ENCODE data around the gene VIPR2. TPM values are rescaled to one million over a fixed set of nuclear protein-coding genes. Genes with fewer than 3 reads are reported as not detected.

Gene VIPR2
- total and polyA plus RNA-seq, 10 donors, result 0.41 to 1.4 (median 0.64) TPM

DNA sequence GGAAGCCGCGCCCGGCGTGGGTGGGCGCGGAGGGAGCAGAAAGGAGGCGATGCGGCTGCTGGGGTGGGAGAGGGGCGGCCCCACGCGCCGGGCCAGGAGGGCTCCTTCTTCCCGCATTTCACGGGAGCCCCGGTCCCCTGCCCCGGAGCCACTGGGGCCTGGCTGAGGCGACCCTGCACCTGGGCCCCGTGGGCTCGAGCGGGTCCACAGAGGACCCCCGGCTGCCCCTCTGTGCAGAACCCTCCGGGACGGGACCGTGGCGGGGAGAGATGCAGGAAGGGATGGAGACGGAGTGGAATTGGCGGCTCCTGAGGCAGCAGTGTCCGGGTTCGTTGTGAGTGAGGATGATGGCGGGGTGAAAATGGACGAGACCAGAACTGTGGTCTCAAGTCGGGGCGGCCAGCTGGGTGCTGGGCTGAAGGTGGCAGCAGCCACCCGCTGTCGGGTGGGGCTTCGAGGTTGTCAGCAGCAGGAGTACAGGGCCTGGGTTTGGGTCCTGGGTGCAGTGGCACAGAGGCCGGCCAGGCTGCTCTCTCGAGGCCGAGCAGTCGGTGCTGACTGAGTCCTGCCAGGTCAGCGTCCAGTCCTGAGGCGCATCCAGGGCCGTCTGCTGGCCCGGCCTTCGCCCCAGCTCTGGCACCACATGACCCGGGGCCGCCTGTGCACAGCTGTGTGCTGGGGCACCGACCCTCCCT lies 80.4 kb downstream of the VIPR2 start:
- no peak for TF ChIP-seq POLR2AphosphoS5 (IDR thresholded peaks at IDR 0.05)
- no peak for TF ChIP-seq POLR2A (IDR thresholded peaks at IDR 0.05)
- TF ChIP-seq, protein P1, sequence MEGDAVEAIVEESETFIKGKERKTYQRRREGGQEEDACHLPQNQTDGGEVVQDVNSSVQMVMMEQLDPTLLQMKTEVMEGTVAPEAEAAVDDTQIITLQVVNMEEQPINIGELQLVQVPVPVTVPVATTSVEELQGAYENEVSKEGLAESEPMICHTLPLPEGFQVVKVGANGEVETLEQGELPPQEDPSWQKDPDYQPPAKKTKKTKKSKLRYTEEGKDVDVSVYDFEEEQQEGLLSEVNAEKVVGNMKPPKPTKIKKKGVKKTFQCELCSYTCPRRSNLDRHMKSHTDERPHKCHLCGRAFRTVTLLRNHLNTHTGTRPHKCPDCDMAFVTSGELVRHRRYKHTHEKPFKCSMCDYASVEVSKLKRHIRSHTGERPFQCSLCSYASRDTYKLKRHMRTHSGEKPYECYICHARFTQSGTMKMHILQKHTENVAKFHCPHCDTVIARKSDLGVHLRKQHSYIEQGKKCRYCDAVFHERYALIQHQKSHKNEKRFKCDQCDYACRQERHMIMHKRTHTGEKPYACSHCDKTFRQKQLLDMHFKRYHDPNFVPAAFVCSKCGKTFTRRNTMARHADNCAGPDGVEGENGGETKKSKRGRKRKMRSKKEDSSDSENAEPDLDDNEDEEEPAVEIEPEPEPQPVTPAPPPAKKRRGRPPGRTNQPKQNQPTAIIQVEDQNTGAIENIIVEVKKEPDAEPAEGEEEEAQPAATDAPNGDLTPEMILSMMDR (IDR thresholded peaks at IDR 0.05 in 8 of 11, conservative IDR thresholded peaks at IDR 0.05 in 3 of 11), result no peak
- no peak for DNase-seq
- Histone ChIP-seq H3K36me3 (no peaks in the 10 kb centered on the region), H3K4me1 (peaks cover 4 to 19% (median 8%) of the 10 kb centered on the region in 6 donors), H3K27me3 (replicated peaks in 1 of 7) (peaks cover 0 to 9% (median 0%) of the 10 kb centered on the region in 7 donors), H3K9me3 (peaks cover 0 to 7% (median 0%) of the 10 kb centered on the region in 8 donors), H3K4me3 (no peak overlapping the region), H3K27ac (no peak overlapping the region)
- intact Hi-C loops (cut with DNase I; ENCODE audit: low total_unique reads), result no loop called here
- WGBS, 5 donors, result 91 to 96% (median 92%) methylated on average over 44 to 48 of the region's 48 CpGs

DNA sequence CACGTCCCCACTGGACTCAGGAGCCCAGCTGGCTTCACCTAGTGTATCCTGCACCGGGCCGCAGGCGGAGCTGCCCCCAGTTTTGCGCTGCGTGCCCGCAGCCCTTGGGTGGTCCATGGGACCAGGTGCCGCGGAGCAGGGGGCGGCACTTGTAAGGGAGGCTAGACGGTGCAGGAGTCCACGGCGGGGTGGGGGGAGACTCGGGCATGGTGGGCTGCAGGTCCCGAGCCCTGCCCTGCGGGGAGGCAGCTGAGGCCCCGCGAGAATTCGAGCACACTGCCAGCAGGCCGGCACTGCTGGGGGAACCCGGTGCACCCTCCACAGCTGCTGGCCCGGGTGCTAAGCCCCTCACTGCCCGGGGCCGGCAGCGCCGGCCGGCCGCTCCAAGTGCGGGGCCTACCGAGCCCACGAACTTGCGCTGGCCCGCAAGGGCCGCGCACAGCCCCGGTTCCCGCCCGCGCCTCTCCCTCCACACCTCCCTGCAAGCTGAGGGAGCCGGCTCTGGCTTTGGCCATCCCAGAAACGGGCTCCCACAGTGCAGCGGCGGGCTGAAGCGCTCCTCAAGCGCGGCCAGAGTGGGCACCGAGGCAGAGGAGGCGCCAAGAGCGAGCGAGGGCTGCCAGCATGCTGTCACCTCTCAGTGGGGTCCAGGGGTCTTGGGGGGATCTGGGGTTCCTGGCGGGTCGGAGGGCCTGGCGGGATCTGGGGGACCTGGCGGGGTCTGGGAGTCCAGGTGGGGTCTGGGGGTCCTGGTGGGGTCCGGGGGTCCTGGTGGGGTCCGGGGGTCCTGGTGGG lies 81.4 kb downstream of the VIPR2 start:
- DNase-seq, result no peak
- 89 to 96% (median 93%) methylated on average over 40 to 56 of the region's 56 CpGs for WGBS, 5 donors
- peaks cover 0 to 9% (median 0%) of the 10 kb centered on the region in 7 donors for H3K27me3 ChIP-seq (replicated peaks in 1 of 7)
- intact Hi-C loops (cut with DNase I; ENCODE audit: low total_unique reads), result no loop called here
- H3K27ac ChIP-seq, result no peak overlapping the region
- no peaks in the 10 kb centered on the region for H3K36me3 ChIP-seq
- peaks cover 0 to 7% (median 0%) of the 10 kb centered on the region in 8 donors for H3K9me3 ChIP-seq
- TF ChIP-seq POLR2AphosphoS5 (IDR thresholded peaks at IDR 0.05) (no peak), POLR2A (IDR thresholded peaks at IDR 0.05) (no peak)
- TF ChIP-seq, protein P1 (IDR thresholded peaks at IDR 0.05 in 8 of 11, conservative IDR thresholded peaks at IDR 0.05 in 3 of 11), result no peak
- H3K4me1 ChIP-seq, result peaks cover 4 to 10% (median 7%) of the 10 kb centered on the region in 6 donors
- no peak overlapping the region for H3K4me3 ChIP-seq

DNA sequence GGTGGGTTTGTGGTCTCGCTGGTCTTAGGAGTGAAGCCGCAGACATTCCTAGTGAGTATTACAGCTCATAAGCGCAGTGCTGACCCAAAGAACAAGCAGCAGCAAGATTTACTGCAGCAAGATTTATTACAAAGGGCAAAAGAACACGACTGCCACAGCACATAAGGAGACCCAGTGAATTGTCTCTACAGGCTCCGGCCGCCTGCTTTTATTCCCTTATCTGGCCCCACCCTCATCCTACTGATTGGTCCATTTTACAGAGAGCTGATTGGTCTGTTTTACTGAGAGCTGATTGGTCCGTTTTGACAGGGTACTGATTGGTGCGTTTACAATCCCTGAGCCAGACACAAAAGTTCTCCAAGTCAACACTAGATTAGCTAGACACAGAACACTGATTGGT lies 82.1 kb downstream of the VIPR2 start:
- DNase-seq, result no peak
- TF ChIP-seq, protein P1 (IDR thresholded peaks at IDR 0.05 in 8 of 11, conservative IDR thresholded peaks at IDR 0.05 in 3 of 11), result no peak
- TF ChIP-seq POLR2A (IDR thresholded peaks at IDR 0.05) (no peak), POLR2AphosphoS5 (IDR thresholded peaks at IDR 0.05) (no peak)
- H3K4me1 ChIP-seq, result peaks cover 0 to 4% (median 2%) of the 10 kb centered on the region in 6 donors
- H3K27me3 ChIP-seq (replicated peaks in 1 of 7), result peaks cover 0 to 9% (median 0%) of the 10 kb centered on the region in 7 donors
- no peaks in the 10 kb centered on the region for H3K36me3 ChIP-seq
- 89 to 94% (median 91%) methylated on average over 8 of the region's 8 CpGs for WGBS, 5 donors
- H3K27ac ChIP-seq, result no peak overlapping the region
- intact Hi-C loops (cut with DNase I; ENCODE audit: low total_unique reads), result no loop called here
- peaks cover 0 to 7% (median 0%) of the 10 kb centered on the region in 8 donors for H3K9me3 ChIP-seq
- no peak overlapping the region for H3K4me3 ChIP-seq
